Progenitor cell of endocrine pancreas (in vitro differentiated cells): ENCODE measurements around the gene KRTAP10-9. TPM values are rescaled to one million over a fixed set of nuclear protein-coding genes. Genes with fewer than 3 reads are reported as not detected.
"Not testable (repeated sequence)": the region's sequence is repeated elsewhere in the genome, so short reads cannot be mapped to it uniquely, and the experiment has no call there.

Experiments used
- DNase-seq: peaks from one replicate; pipeline ENCODE4 v3.0.0; 2021; ENCODE audit warnings: low spot score; ENCODE audit not compliant: unreplicated experiment
- H3K27ac Mint-ChIP-seq: 2 replicates; pipeline ENCODE4 v1.8.0; 2021; ENCODE audit warnings: mild to moderate bottlenecking, moderate library complexity, mixed read lengths
- H3K27me3 Mint-ChIP-seq: 2 replicates; pipeline ENCODE4 v1.8.0; 2021; ENCODE audit warnings: mixed read lengths
- H3K36me3 Mint-ChIP-seq: 2 replicates; pipeline ENCODE4 v1.8.0; 2022; ENCODE audit warnings: mixed read lengths; ENCODE audit not compliant: insufficient read depth
- H3K4me1 Mint-ChIP-seq: 2 replicates; pipeline ENCODE4 v1.8.0; 2021; ENCODE audit warnings: low read depth, mixed read lengths
- H3K4me3 Mint-ChIP-seq: 2 replicates; pipeline ENCODE4 v1.8.0; 2021; ENCODE audit warnings: low read depth, mild to moderate bottlenecking, moderate library complexity, mixed read lengths
- H3K9me3 Mint-ChIP-seq: 2 replicates; pipeline ENCODE4 v1.8.0; 2021; ENCODE audit warnings: low read depth, mixed read lengths
- total RNA-seq: library from RNA; stranded (reverse); gene quantifications from 2 replicates; pipeline ENCODE4 v1.2.1, GENCODE V29; 2021
- TF ChIP-seq, protein P1 (sequence below): fragments of 200-600 bp; sonication (generic); IDR thresholded peaks from one replicate; pipeline ENCODE4 v1.5.0; 2021; ENCODE audit warnings: antibody characterized with exemption, mild to moderate bottlenecking; ENCODE audit not compliant: unreplicated experiment

Gene KRTAP10-9
- total RNA-seq, 1 donor from 2014 or later, result not detected

DNA sequence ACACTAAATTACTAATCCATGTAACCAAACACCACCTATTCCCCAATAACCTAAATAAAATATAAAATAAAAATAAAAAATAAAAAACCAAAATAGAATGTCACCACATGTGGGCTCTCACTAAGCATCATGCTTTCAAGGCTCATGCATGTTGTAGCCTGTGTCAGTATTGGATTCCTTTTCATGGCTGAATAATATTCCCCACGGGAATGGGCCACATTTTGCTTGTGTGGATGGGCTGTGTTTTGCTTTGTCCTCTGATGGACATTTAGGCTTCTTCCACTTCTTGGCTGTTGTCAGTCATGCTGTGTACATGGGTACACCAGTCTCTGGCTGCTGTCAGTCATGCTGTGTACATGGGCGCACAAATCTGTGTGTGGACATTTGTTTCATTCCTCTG, 37.8 kb upstream of the KRTAP10-9 start:
- TF ChIP-seq, protein P1, sequence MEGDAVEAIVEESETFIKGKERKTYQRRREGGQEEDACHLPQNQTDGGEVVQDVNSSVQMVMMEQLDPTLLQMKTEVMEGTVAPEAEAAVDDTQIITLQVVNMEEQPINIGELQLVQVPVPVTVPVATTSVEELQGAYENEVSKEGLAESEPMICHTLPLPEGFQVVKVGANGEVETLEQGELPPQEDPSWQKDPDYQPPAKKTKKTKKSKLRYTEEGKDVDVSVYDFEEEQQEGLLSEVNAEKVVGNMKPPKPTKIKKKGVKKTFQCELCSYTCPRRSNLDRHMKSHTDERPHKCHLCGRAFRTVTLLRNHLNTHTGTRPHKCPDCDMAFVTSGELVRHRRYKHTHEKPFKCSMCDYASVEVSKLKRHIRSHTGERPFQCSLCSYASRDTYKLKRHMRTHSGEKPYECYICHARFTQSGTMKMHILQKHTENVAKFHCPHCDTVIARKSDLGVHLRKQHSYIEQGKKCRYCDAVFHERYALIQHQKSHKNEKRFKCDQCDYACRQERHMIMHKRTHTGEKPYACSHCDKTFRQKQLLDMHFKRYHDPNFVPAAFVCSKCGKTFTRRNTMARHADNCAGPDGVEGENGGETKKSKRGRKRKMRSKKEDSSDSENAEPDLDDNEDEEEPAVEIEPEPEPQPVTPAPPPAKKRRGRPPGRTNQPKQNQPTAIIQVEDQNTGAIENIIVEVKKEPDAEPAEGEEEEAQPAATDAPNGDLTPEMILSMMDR, result no peak
- peaks cover 12% of the 10 kb centered on the region for H3K9me3 Mint-ChIP-seq
- H3K4me3 Mint-ChIP-seq, result no peak overlapping the region
- H3K36me3 Mint-ChIP-seq, result no peaks in the 10 kb centered on the region
- peaks cover 8% of the 10 kb centered on the region for H3K27me3 Mint-ChIP-seq
- DNase-seq, result no peak
- peaks cover 7% of the 10 kb centered on the region for H3K4me1 Mint-ChIP-seq
- H3K27ac Mint-ChIP-seq, result no peak overlapping the region

DNA sequence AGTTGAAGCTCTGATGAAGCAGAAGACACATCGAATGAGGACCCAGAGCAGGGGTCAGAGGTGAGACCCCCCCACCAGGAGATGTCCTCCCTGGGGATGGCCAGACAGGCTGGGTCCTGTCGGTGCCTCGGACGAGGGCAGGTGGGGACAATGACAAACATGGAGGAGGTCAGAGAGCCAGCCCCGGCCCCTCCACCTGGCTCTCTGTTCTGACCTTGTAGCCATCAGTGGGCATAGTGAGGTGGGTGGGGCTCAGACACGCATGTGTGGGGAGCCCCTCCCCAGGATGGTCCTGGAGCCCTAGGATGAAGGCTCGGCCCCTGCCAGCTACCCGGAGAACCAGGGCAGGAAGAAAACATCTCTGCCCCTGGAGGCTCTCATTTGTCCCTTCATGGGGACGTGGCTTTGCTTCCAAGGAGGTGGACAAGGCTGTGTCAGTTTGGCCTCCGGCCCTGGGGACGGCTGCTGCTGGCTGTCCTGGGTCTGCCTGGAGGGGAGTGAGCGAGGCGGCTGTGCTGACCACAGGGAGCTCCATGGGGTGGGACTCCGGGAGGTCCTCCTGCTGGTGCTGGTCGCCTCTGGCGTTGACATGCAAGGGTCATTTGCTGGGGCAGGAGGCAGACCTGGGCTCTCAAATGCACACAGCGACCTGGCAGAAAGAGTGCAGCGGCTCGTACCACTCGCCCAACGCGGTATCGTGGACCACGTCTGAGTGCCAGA, 37.1 kb upstream of the KRTAP10-9 start:
- H3K4me3 Mint-ChIP-seq, result no peak overlapping the region
- H3K27ac Mint-ChIP-seq, result no peak overlapping the region
- H3K36me3 Mint-ChIP-seq, result no peaks in the 10 kb centered on the region
- TF ChIP-seq, protein P1, result no peak
- peaks cover 8% of the 10 kb centered on the region for H3K27me3 Mint-ChIP-seq
- peaks cover 12% of the 10 kb centered on the region for H3K9me3 Mint-ChIP-seq
- no peak for DNase-seq
- peaks cover 7% of the 10 kb centered on the region for H3K4me1 Mint-ChIP-seq

DNA sequence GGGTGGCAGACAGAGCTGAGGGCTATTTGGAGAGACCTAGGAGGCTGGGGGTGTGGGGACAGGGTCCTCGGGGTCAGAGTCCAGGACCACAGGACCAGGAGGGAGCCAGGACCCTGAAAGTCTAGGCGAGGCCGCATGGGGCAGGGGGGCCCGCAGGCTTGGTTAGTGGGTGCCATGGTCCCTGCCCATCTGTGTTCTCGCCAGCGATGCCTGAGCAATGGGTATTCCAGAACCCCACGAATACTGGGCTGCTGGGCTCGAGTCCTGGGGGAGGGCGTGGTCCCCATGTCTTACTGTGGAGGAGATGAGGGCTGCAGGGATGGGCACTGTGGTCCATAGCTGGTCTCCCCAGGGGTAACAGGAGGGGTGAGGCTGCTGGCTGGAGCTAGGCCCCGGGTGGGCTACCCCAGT, 36.6 kb upstream of the KRTAP10-9 start:
- TF ChIP-seq, protein P1, result no peak
- Mint-ChIP-seq H3K36me3 (no peaks in the 10 kb centered on the region), H3K4me1 (peaks cover 7% of the 10 kb centered on the region), H3K9me3 (peaks cover 12% of the 10 kb centered on the region), H3K4me3 (no peak overlapping the region), H3K27me3 (peaks cover 6% of the 10 kb centered on the region), H3K27ac (no peak overlapping the region)
- no peak for DNase-seq

DNA sequence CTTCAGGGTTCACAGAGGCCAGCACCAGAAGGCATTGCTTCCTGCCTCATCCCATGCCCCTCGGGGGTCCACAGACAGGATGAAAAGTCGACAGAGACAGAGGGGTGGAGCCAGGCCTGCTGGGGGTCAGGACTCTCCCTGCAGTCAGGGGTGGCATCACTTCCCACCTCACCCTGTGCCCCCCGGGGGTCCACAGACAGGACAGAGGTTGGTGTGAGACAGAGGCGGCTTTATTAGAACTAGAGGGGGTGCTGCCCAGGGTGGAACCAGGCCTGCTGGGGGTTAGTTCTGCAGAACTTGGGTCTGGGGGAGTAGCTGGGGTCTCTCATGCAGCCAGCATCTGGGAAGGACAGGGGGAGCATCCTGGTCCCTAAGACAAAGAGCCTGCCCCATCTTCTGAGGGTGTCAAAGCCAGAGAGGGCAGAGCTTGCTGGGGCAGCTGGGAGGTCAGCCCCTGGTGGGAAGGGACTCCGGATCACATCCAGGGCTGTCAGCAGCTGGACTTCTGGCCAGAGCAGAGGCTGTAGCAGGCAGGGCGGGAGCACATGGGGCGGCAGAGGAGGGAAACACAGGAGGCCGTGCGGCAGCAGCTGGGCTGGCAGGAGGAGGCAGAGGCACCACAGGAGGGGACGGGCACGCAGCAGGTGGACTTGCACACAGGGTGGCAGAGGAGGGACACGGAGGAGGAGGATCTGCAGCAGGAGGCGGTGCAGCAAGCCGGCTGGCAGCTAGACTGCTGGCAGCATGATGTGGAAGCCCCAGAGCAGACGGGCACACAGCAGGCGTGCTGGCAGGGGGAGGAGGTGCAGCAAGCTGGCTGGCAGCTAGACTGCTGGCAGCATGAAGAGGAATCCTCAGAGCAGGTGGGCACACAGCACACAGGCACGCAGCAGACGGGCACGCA, 35.7 kb upstream of the KRTAP10-9 start:
- not testable (repeated sequence) for H3K36me3 Mint-ChIP-seq, DNase-seq

DNA sequence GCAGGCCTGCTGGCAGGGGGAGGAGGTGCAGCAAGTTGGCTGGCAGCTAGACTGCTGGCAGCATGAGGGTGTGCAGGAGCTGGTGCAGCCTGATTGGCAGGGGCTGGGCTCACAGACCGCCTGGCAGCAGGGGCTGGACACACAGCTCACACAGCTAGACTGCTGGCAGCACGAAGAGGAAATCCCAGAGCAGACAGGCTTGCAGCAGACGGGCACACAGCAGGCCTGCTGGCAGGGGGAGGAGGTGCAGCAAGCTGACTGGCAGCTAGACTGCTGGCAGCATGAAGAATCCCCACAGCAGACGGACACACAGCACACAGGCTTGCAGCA, 35.1 kb upstream of the KRTAP10-9 start:
- not testable (repeated sequence) for H3K27ac Mint-ChIP-seq, H3K4me1 Mint-ChIP-seq, H3K27me3 Mint-ChIP-seq, H3K9me3 Mint-ChIP-seq, H3K4me3 Mint-ChIP-seq, DNase-seq, H3K36me3 Mint-ChIP-seq

More for the DNA sequence above, 35.7 kb upstream of the KRTAP10-9 start:
- H3K27me3 Mint-ChIP-seq, H3K27ac Mint-ChIP-seq, H3K4me3 Mint-ChIP-seq, H3K4me1 Mint-ChIP-seq: not testable (repeated sequence)
- peaks cover 12% of the 10 kb centered on the region for H3K9me3 Mint-ChIP-seq

DNA sequence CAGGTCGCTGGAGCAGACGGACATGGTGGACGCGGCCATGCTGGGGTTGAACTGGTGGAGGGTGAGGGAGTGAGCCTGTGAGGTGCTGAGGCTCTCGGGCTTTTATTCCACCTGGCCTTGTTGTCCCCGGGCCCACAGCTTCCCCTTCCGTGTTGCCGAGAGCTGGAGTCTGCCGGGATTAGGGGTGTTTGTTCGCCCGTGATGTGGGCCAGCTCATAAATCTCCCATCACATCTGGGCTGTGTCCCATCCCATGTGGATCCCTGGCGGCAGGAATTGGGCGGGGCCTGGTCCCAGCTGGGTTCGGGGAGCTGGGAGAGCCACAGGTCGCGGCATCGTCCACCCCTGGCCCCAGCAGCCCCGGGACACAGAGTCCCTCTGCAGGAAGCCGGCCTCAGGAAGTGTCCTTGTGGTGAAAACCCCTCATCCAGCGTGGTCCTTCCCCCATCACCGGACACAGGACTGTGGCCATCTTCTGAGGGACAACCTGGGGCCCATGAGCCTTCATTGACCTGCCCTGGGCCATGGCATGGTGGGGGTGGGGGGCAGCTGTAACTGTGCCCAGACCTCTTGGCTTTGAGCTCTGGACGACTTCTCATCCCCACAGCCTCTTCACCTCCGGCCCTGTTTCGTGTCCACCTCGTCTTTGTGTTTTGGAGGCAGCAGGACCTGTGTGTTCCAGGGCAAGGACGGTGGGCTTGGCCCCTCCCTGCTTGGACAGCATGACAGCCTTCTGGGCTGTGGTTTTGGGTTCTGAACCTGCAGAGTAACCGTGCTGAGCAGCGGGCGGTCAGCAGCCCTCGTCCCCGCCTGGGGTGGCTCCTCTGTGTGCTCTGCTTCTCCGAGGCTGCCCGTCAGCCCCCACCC, 34.2 kb upstream of the KRTAP10-9 start, which contains the start of gene KRTAP10-6:
Gene KRTAP10-6, minus strand, starts transcription at position 60 of the 866 bp plus-strand sequence. Its CDS starts 21 bp downstream, at position 39.
- no peak for DNase-seq
- Mint-ChIP-seq H3K4me1 (peaks cover 7% of the 10 kb centered on the region), H3K27me3 (no peaks in the 10 kb centered on the region), H3K36me3 (no peaks in the 10 kb centered on the region), H3K27ac (no peak within 1 kb of the TSS), H3K9me3 (no peaks in the 10 kb centered on the region), H3K4me3 (no peak within 1 kb of the TSS)
- TF ChIP-seq, protein P1, result no peak
